B cell (primary cell): Measurements from ENCODE around the gene RESF1. TPM values are rescaled to one million over a fixed set of nuclear protein-coding genes. Genes with fewer than 3 reads are reported as not detected.

Experiments used
- ATAC-seq: fragments of 200-7000 bp; cut with Tn5 transposase; one replicate; pipeline ENCODE4 v1.10.0; 2021; ENCODE audit warnings: low read depth, mild to moderate bottlenecking, moderate number of reproducible peaks, moderate library complexity
- CTCF ChIA-PET: fragments of 350-600 bp; sonication (Branson Sonifier 250); formaldehyde crosslinking; loops from one replicate; lab custom pipeline; 2021; ENCODE audit warnings: antibody characterized with exemption, inconsistent platforms; lab: Charles Lee
- POLR2A ChIA-PET: fragments of 350-600 bp; sonication (Branson Sonifier 250); formaldehyde crosslinking; loops from one replicate; lab custom pipeline; 2021; ENCODE audit warnings: antibody characterized with exemption; lab: Charles Lee
- DNase-seq: peaks from one replicate; pipeline ENCODE4 v3.0.0; 2013
- H2AFZ ChIP-seq: 2 replicates; pipeline ENCODE4 v1.6.1; 2012; ENCODE audit warnings: mild to moderate bottlenecking, low read depth, low read length; ENCODE audit not compliant: insufficient read depth, poor library complexity, severe bottlenecking
- H3K27ac ChIP-seq, 2 donors: 1 replicate in 1 of 2; 2 replicates in 1 of 2; pipeline ENCODE4 v1.5.1; 2012 to 2013; ENCODE audit warnings: low read length in 2 of 2, mild to moderate bottlenecking in 2 of 2, moderate library complexity in 1 of 2
- H3K27me3 ChIP-seq, 4 experiments: fragments of 200-600 bp in 1 of 4; sonication (generic) in 1 of 4; replicated peaks in 1 of 4; 1 replicate in 2 of 4; 2 replicates in 2 of 4; pipeline versions ENCODE4 v1.6.1 to v1.7.0; 2013 to 2016; ENCODE audit warnings: low read length in 3 of 4, mild to moderate bottlenecking in 2 of 4, mixed read lengths in 1 of 4, moderate library complexity in 1 of 4; ENCODE audit not compliant: insufficient read depth in 4 of 4, control insufficient read depth in 3 of 4; ENCODE audit errors: control extremely low read depth in 1 of 4
- H3K36me3 ChIP-seq, 2 experiments: replicated peaks in 1 of 2; 1 replicate in 1 of 2; 2 replicates in 1 of 2; pipeline versions ENCODE4 v1.6.1 to v1.7.1; 2013; ENCODE audit warnings: low read length in 1 of 2; ENCODE audit not compliant: insufficient read depth in 2 of 2, control insufficient read depth in 1 of 2; ENCODE audit errors: control extremely low read depth in 1 of 2, extremely low read depth in 1 of 2
- H3K4me1 ChIP-seq, 2 donors: fragments of 200-600 bp in 1 of 2; sonication (generic) in 1 of 2; 1 replicate in 1 of 2; 2 replicates in 1 of 2; pipeline versions ENCODE4 v1.5.1 to v1.6.1; 2013 to 2017; ENCODE audit warnings: low read length in 2 of 2; ENCODE audit not compliant: control insufficient read depth in 2 of 2, insufficient read depth in 2 of 2
- H3K4me2 ChIP-seq: replicated peaks from 2 replicates; pipeline ENCODE3; 2012; ENCODE audit warnings: mild to moderate bottlenecking, low read depth, low read length; ENCODE audit not compliant: poor library complexity, severe bottlenecking
- H3K4me3 ChIP-seq, 5 experiments: fragments of 200-600 bp in 1 of 5; sonication (generic) in 1 of 5; 1 replicate in 3 of 5; 2 replicates in 2 of 5; pipeline versions ENCODE4 v1.5.1 to v1.7.0; 2011 to 2016; ENCODE audit warnings: low read length in 4 of 5, mild to moderate bottlenecking in 4 of 5, low read depth in 2 of 5, control low read depth in 1 of 5, moderate library complexity in 1 of 5; ENCODE audit not compliant: insufficient read depth in 1 of 5; ENCODE audit errors: control extremely low read depth in 1 of 5, extremely low read depth in 1 of 5
- H3K79me2 ChIP-seq: fragments of 200-600 bp; sonication (generic); one replicate; pipeline ENCODE4 v1.6.0; 2016; ENCODE audit warnings: low read length; ENCODE audit not compliant: control insufficient read depth, insufficient read depth
- H3K9ac ChIP-seq: fragments of 200-600 bp; sonication (generic); 2 replicates; pipeline ENCODE4 v1.6.1; 2017; ENCODE audit warnings: mild to moderate bottlenecking, low read length, moderate library complexity
- H3K9me3 ChIP-seq, 3 donors: one replicate each; pipeline versions ENCODE4 v1.6.1 to v1.7.1; 2013; ENCODE audit warnings: low read length in 2 of 3; ENCODE audit not compliant: control insufficient read depth in 2 of 3, insufficient read depth in 1 of 3; ENCODE audit errors: control extremely low read depth in 1 of 3
- H4K20me1 ChIP-seq: 2 replicates; pipeline ENCODE4 v1.6.0; 2012; ENCODE audit warnings: mild to moderate bottlenecking, low read length; ENCODE audit not compliant: insufficient read depth, control insufficient read depth, poor library complexity, severe bottlenecking
- H3K27ac Mint-ChIP-seq: one replicate; pipeline ENCODE4 v1.8.0; 2021; ENCODE audit warnings: mixed read lengths
- H3K27me3 Mint-ChIP-seq: one replicate; pipeline ENCODE4 v1.8.0; 2021; ENCODE audit warnings: mixed read lengths
- H3K4me1 Mint-ChIP-seq: one replicate; pipeline ENCODE4 v1.8.0; 2021; ENCODE audit warnings: mixed read lengths
- H3K4me3 Mint-ChIP-seq: one replicate; pipeline ENCODE4 v1.8.0; 2021; ENCODE audit warnings: mixed read lengths
- H3K9me3 Mint-ChIP-seq: one replicate; pipeline ENCODE4 v1.8.0; 2022; ENCODE audit warnings: mixed read lengths; ENCODE audit not compliant: insufficient read depth
- EZH2 ChIP-seq: IDR thresholded peaks from 2 replicates; pipeline ENCODE4 v1.6.1; 2012; ENCODE audit warnings: borderline replicate concordance, low read depth, mild to moderate bottlenecking, moderate library complexity, low read length; ENCODE audit not compliant: insufficient read depth, poor library complexity, severe bottlenecking
- WGBS: methylation state at CpG from one replicate; pipeline ENCODE4 v1.1.5; 2013; ENCODE audit warnings: missing lambda C conversion rate; ENCODE audit not compliant: insufficient coverage; 5-methylcytosine and 5-hydroxymethylcytosine counted together
- intact Hi-C: fragments of 100-400 bp; cut with micrococcal nuclease; formaldehyde crosslinking; loops from one replicate; pipeline ENCODE4 v1.10.0; 2022
- polyA plus RNA-seq: library from polyadenylated mRNA; depleted of rRNA; stranded (reverse); fragments of >200 nt; gene quantifications from 2 replicates; pipeline ENCODE4 v1.2.3, GENCODE V29; 2012
- total RNA-seq, 2 donors: library from RNA; stranded (reverse); fragments of 120-200 nt in 1 of 2; gene quantifications; 1 replicate in 1 of 2; 2 replicates in 1 of 2; pipeline versions ENCODE4 v1.2.3 to v1.2.4, GENCODE V29; 2013 to 2022
- TF ChIP-seq, protein P1 (sequence below): fragments of 200-600 bp; IDR thresholded peaks from one replicate; pipeline ENCODE4 v1.8.0; 2022; ENCODE audit warnings: antibody characterized with exemption, mild to moderate bottlenecking

Gene RESF1
- total and polyA plus RNA-seq, 2 donors (not counting 1 experiment from before 2014, with no cell fraction given), result 47.3 to 352 TPM

DNA sequence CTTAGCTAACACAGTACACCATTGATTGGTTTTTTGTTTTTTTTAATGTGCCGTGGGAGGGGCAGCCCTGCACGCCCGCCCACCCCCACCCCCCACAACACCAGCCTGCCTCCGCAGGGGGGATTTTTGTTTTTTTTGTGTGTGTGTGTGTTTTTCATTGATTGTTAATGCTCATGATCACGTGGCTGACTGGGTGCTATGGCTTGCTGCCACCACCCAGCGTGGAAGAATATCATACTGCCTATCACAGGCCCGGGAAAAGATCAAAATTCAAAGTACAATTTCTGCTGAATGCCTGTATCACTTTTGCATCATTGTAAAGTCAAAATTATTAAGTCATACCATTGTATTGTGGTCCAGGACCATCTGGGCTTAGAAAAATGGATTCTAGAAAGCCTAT is 8.3 kb downstream of the RESF1 start:
- H3K9ac ChIP-seq, result peak overlapping the region; percentile 27
- peaks cover 52% of the 10 kb centered on the region for H4K20me1 ChIP-seq
- Mint-ChIP-seq H3K27me3 (no peaks in the 10 kb centered on the region), H3K27ac (peak overlapping the region; percentile 57), H3K4me1 (peaks cover 73% of the 10 kb centered on the region), H3K9me3 (no peaks in the 10 kb centered on the region), H3K4me3 (peak overlapping the region; percentile 64)
- no peaks in the 10 kb centered on the region for H3K27me3 ChIP-seq
- no CpG with 5 or more reads among the region's 7 CpGs for WGBS
- peaks cover 12 to 83% of the 10 kb centered on the region in 2 experiments for H3K36me3 ChIP-seq
- H3K4me3 ChIP-seq, result no peak overlapping the region
- ChIA-PET CTCF (interaction anchor here (1.1 kb wide), 1 partner anchor 206 kb away, joined by 5 read pairs; no protein-coding TSS in a partner anchor), POLR2A (interaction anchor here (0.6 kb wide), 1 partner anchor 8 kb away, joined by 3 read pairs; the partner anchor contains the start of gene RESF1)
- no peak overlapping the region for H2AFZ ChIP-seq
- peak overlapping the region; percentile 8 to 52 for H3K27ac ChIP-seq
- H3K79me2 ChIP-seq, result peaks cover 99% of the 10 kb centered on the region
- ATAC-seq (no peak), DNase-seq (no peak)
- intact Hi-C loops, result loop anchor here (10.0 kb wide), 1 partner anchor 167 kb away; no protein-coding TSS in a partner anchor
- TF ChIP-seq, protein P1, sequence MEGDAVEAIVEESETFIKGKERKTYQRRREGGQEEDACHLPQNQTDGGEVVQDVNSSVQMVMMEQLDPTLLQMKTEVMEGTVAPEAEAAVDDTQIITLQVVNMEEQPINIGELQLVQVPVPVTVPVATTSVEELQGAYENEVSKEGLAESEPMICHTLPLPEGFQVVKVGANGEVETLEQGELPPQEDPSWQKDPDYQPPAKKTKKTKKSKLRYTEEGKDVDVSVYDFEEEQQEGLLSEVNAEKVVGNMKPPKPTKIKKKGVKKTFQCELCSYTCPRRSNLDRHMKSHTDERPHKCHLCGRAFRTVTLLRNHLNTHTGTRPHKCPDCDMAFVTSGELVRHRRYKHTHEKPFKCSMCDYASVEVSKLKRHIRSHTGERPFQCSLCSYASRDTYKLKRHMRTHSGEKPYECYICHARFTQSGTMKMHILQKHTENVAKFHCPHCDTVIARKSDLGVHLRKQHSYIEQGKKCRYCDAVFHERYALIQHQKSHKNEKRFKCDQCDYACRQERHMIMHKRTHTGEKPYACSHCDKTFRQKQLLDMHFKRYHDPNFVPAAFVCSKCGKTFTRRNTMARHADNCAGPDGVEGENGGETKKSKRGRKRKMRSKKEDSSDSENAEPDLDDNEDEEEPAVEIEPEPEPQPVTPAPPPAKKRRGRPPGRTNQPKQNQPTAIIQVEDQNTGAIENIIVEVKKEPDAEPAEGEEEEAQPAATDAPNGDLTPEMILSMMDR, result no peak
- no peak for TF ChIP-seq EZH2
- peaks cover 4 to 30% (median 11%) of the 10 kb centered on the region in 3 donors for H3K9me3 ChIP-seq
- H3K4me2 ChIP-seq, result peak overlapping the region; percentile 59
- peaks cover 56 to 70% of the 10 kb centered on the region in 2 donors for H3K4me1 ChIP-seq

DNA sequence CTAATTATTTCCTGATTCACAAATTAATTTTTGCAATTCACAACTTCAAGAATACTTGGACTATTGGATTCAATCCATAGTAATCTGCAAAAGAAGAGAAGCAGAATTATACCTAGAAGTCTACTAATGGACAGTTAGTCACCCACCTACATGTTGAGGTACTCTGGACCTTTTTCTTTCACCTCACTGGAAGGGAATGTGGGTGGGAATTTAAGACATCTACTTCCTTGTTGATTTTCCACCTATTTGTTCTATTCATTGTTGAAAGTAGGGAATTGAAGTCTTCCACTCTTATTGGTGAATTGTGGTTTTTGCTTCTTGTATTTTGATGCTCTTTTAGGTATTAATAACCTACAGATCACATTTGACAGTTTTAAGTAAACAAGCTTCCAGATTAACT is 11.0 kb downstream of the RESF1 start:
- H3K36me3 ChIP-seq, result peaks cover 25 to 81% of the 10 kb centered on the region in 2 experiments
- POLR2A ChIA-PET, result interaction anchor here (1.4 kb wide), 1 partner anchor 10 kb away, joined by 6 read pairs; the partner anchor contains the start of gene RESF1
- Mint-ChIP-seq H3K4me1 (peaks cover 47% of the 10 kb centered on the region), H3K27ac (peak overlapping the region; percentile 18), H3K4me3 (peak overlapping the region; percentile 37), H3K27me3 (no peaks in the 10 kb centered on the region), H3K9me3 (peaks cover 4% of the 10 kb centered on the region)
- H4K20me1 ChIP-seq, result peaks cover 57% of the 10 kb centered on the region
- no peak for DNase-seq
- H3K27ac ChIP-seq, result peak overlapping the region in 1 of 2 donors; percentile 36
- H3K4me3 ChIP-seq, result no peak overlapping the region
- no peak for ATAC-seq
- H3K9me3 ChIP-seq, result peaks cover 9 to 34% (median 25%) of the 10 kb centered on the region in 3 donors
- no peak overlapping the region for H3K9ac ChIP-seq
- peaks cover 98% of the 10 kb centered on the region for H3K79me2 ChIP-seq
- TF ChIP-seq EZH2, result no peak
- TF ChIP-seq, protein P1, result no peak
- no peak overlapping the region for H3K4me2 ChIP-seq
- intact Hi-C loops, result no loop called here
- no peaks in the 10 kb centered on the region for H3K27me3 ChIP-seq
- H2AFZ ChIP-seq, result no peak overlapping the region
- CTCF ChIA-PET, result interaction anchor here (0.6 kb wide), 1 partner anchor 180 kb away, joined by 3 read pairs; no protein-coding TSS in a partner anchor
- peaks cover 39 to 43% of the 10 kb centered on the region in 2 donors for H3K4me1 ChIP-seq
